Liver (tissue), 3 donors: ENCODE measurements around the gene TOR1A.

Source experiments
- ATF3 ChIP-seq: IDR thresholded peaks from 2 replicates; pipeline ENCODE4 v1.6.1; 2016; ENCODE audit warnings: antibody characterized with exemption
- GABPA ChIP-seq, 2 donors: IDR thresholded peaks in 1 of 2; conservative IDR thresholded peaks in 1 of 2; 2 replicates each; pipeline ENCODE4 v1.6.1; 2016; ENCODE audit warnings: antibody characterized with exemption in 2 of 2, mild to moderate bottlenecking in 1 of 2, moderate library complexity in 1 of 2
- HNF4G ChIP-seq: IDR thresholded peaks from 2 replicates; pipeline ENCODE4 v1.6.1; 2016; ENCODE audit warnings: antibody characterized with exemption
- JUND ChIP-seq, 2 donors: IDR thresholded peaks; 2 replicates each; pipeline ENCODE4 v1.6.1; 2016; ENCODE audit warnings: antibody characterized with exemption in 2 of 2
- REST ChIP-seq: IDR thresholded peaks from 2 replicates; pipeline ENCODE4 v1.6.1; 2016; ENCODE audit warnings: antibody characterized with exemption, mild to moderate bottlenecking
- RXRA ChIP-seq, 2 donors: IDR thresholded peaks; 2 replicates each; pipeline ENCODE4 v1.6.1; 2017 to 2018; ENCODE audit warnings: antibody characterized with exemption in 2 of 2, mild to moderate bottlenecking in 1 of 2
- SP1 ChIP-seq: IDR thresholded peaks from 2 replicates; pipeline ENCODE4 v1.6.1; 2018; ENCODE audit warnings: antibody characterized with exemption, mild to moderate bottlenecking
- TAF1 ChIP-seq: conservative IDR thresholded peaks from 2 replicates; pipeline ENCODE4 v1.6.1; 2016; ENCODE audit warnings: antibody characterized with exemption, mild to moderate bottlenecking
- YY1 ChIP-seq: IDR thresholded peaks from 2 replicates; pipeline ENCODE4 v1.6.1; 2016; ENCODE audit warnings: antibody characterized with exemption, mild to moderate bottlenecking
- ZBTB33 ChIP-seq: IDR thresholded peaks from 2 replicates; pipeline ENCODE4 v1.6.1; 2016; ENCODE audit warnings: antibody characterized with exemption
- TF ChIP-seq, protein P1 (sequence below): fragments of 150-350 bp; IDR thresholded peaks from 2 replicates; pipeline ENCODE4 v1.5.1; 2017; ENCODE audit warnings: improper control_type of control experiment, low read depth, low read length; ENCODE audit not compliant: missing input control
- TF ChIP-seq, protein P2 (sequence below): IDR thresholded peaks from 2 replicates; pipeline ENCODE4 v1.6.1; 2016; ENCODE audit warnings: antibody characterized with exemption
- donor health status: healthy.
- donor health status: healthy.

DNA sequence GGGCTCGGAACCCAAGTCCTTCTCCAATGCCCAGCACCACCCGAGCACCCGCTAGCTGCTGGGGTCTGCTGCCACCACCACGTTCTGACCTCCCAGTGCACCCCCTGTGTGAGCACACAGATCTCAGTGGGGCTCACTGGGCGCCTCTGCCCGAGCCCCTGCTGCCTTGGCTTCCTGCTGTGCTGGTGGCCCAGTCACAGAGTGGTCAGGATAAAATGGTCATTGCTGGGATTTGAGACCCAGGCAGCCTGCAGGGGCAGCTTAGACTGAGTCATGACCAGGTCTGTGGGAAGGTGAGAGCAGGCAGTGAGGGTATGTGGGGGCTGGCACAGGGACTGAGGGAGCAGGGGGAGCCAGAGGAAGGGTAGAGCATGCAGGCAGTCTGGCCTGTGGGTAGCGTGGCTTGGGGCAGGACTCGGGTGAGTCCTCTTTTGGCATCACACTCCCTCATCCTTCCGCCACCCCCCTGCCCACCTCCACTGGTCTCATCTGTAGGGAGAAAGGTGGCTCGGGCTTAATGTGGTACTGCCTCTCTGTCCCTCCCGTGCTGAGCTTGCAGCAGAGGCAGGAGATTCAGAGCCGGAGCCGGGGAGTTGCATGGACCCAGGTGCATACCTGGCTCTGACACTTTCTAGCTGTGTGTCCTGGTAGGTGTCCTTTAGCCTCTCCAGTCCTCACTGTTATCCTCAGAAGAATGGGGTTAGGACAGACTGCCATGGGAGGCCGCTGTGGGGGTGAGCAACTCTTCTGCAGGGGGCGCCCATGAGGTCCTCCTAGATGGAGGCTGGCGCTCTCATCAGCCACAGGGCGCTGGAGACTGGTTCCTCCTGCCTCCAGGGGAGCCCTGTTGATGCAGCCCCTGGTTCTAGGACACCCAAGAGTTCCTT is 43.4 kb upstream of the TOR1A start:
- TF ChIP-seq, protein P1, sequence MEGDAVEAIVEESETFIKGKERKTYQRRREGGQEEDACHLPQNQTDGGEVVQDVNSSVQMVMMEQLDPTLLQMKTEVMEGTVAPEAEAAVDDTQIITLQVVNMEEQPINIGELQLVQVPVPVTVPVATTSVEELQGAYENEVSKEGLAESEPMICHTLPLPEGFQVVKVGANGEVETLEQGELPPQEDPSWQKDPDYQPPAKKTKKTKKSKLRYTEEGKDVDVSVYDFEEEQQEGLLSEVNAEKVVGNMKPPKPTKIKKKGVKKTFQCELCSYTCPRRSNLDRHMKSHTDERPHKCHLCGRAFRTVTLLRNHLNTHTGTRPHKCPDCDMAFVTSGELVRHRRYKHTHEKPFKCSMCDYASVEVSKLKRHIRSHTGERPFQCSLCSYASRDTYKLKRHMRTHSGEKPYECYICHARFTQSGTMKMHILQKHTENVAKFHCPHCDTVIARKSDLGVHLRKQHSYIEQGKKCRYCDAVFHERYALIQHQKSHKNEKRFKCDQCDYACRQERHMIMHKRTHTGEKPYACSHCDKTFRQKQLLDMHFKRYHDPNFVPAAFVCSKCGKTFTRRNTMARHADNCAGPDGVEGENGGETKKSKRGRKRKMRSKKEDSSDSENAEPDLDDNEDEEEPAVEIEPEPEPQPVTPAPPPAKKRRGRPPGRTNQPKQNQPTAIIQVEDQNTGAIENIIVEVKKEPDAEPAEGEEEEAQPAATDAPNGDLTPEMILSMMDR: no peak
- TF ChIP-seq YY1: no peak
- TF ChIP-seq JUND (IDR thresholded peaks at IDR 0.05): no peak
- TF ChIP-seq, protein P2, sequence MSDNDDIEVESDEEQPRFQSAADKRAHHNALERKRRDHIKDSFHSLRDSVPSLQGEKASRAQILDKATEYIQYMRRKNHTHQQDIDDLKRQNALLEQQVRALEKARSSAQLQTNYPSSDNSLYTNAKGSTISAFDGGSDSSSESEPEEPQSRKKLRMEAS: no peak
- TF ChIP-seq GABPA (IDR thresholded peaks at IDR 0.05 in 1 of 2, conservative IDR thresholded peaks at IDR 0.05 in 1 of 2): no peak
- TF ChIP-seq ATF3: no peak
- TF ChIP-seq SP1: no peak
- no peak for TF ChIP-seq RXRA (IDR thresholded peaks at IDR 0.05)
- no peak for TF ChIP-seq TAF1
- no peak for TF ChIP-seq REST
- no peak for TF ChIP-seq ZBTB33
- no peak for TF ChIP-seq HNF4G
